Measurements from ENCODE around the gene CAMK2B.

DNA sequence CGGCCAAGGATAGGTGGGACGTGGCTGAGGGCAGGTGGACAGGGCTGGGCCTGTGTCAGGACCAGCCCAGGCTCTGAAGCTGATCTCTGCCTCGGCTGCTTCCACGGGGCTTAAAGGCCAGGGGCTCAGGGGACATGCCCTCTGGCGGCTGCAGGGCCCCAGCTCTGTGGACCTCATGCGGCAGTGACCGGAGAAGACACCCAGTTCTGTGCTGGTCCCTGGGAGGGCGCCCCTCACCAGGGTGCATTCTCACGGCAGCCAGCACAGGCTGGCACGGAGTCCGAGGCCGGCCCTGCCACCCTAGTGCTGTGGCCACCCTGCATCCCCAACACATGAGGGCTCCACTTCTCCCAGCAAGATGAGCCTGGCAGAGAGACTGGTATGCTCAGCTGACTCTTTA lies 94.3 kb downstream of the CAMK2B start:
- TF ChIP-seq NR1H2 (CRISPR knock-in tag; IDR thresholded peaks at IDR 0.05; ENCODE audit: borderline replicate concordance, low read depth) (no peak), NPAS2 (CRISPR knock-in tag; IDR thresholded peaks at IDR 0.05; ENCODE audit: borderline replicate concordance) (no peak), PHB2 (IDR thresholded peaks at IDR 0.05; ENCODE audit: partially characterized antibody) (no peak), ZNF7 (CRISPR knock-in tag; IDR thresholded peaks at IDR 0.05) (no peak), RAD21 (CRISPR knock-in tag; IDR thresholded peaks at IDR 0.05) (peak; percentile 41; the same call in 1 of the 2 replicates), ZNF263 (CRISPR knock-in tag; IDR thresholded peaks at IDR 0.05) (no peak), ZNF713 (CRISPR knock-in tag; IDR thresholded peaks at IDR 0.05) (no peak)
- TF ChIP-seq, protein P1, sequence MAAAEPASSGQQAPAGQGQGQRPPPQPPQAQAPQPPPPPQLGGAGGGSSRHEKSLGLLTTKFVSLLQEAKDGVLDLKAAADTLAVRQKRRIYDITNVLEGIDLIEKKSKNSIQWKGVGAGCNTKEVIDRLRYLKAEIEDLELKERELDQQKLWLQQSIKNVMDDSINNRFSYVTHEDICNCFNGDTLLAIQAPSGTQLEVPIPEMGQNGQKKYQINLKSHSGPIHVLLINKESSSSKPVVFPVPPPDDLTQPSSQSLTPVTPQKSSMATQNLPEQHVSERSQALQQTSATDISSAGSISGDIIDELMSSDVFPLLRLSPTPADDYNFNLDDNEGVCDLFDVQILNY (CRISPR knock-in tag; conservative IDR thresholded peaks at IDR 0.05), result no peak
- TF ChIP-seq, protein P2, sequence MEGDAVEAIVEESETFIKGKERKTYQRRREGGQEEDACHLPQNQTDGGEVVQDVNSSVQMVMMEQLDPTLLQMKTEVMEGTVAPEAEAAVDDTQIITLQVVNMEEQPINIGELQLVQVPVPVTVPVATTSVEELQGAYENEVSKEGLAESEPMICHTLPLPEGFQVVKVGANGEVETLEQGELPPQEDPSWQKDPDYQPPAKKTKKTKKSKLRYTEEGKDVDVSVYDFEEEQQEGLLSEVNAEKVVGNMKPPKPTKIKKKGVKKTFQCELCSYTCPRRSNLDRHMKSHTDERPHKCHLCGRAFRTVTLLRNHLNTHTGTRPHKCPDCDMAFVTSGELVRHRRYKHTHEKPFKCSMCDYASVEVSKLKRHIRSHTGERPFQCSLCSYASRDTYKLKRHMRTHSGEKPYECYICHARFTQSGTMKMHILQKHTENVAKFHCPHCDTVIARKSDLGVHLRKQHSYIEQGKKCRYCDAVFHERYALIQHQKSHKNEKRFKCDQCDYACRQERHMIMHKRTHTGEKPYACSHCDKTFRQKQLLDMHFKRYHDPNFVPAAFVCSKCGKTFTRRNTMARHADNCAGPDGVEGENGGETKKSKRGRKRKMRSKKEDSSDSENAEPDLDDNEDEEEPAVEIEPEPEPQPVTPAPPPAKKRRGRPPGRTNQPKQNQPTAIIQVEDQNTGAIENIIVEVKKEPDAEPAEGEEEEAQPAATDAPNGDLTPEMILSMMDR (CRISPR knock-in tag; IDR thresholded peaks at IDR 0.05), result peak; percentile 62
- TF ChIP-seq, protein P3, sequence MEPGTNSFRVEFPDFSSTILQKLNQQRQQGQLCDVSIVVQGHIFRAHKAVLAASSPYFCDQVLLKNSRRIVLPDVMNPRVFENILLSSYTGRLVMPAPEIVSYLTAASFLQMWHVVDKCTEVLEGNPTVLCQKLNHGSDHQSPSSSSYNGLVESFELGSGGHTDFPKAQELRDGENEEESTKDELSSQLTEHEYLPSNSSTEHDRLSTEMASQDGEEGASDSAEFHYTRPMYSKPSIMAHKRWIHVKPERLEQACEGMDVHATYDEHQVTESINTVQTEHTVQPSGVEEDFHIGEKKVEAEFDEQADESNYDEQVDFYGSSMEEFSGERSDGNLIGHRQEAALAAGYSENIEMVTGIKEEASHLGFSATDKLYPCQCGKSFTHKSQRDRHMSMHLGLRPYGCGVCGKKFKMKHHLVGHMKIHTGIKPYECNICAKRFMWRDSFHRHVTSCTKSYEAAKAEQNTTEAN (CRISPR knock-in tag; conservative IDR thresholded peaks at IDR 0.05), result no peak
